GM20431 (cell line): ENCODE data around the gene CABCOCO1.

Source experiments
- in situ Hi-C: fragments of 300-500 bp; cut with MseI, MboI; formaldehyde crosslinking; loops from one replicate; pipeline ENCODE4 v1.15.0; 2020; ENCODE audit warnings: low sequenced_read_pairs; ENCODE audit not compliant: unreplicated experiment

The CABCOCO1 gene

GRCh38 chr10:61804414-61804813 is 141.7 kb downstream of the CABCOCO1 start:
- in situ Hi-C loops = no loop called here

DNA sequence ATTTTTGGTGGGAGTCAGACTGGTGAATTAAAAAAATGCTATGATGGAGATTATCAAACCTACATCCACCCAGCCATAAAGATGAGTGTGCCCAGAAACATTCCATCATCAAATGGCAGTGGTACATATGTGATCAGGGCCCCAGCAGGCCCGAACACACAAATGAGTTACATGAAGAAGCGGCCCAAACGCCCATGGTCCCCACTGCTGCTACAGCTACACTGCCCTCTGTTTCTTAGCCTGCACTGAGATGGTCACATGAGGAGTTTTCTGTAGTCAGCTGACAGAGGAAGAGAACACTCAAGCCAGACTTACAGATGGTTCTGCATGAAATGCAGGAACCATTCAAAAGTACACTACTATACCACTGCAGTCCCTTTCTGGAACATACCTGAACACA is 142.4 kb downstream of the CABCOCO1 start:
- in situ Hi-C loops = no loop called here

DNA sequence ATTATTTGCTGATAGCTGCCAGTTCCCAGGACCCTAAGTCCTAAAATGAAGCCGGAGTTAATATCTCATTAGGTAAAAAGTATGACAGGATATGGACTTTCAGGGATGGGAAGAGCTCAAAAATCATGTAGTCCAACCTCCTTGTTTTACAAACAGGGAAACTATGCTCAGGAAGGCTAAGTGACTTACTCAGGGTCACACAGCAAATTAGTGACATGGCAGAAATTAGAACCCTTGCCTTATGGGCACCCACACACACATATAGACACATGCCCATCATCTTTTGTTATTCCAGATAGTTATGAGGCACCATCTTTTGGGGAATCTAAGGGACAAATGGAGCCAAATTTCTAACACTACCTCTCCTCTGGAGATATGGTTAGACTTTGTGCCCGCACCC is 147.5 kb downstream of the CABCOCO1 start:
- in situ Hi-C loops = no loop called here

DNA sequence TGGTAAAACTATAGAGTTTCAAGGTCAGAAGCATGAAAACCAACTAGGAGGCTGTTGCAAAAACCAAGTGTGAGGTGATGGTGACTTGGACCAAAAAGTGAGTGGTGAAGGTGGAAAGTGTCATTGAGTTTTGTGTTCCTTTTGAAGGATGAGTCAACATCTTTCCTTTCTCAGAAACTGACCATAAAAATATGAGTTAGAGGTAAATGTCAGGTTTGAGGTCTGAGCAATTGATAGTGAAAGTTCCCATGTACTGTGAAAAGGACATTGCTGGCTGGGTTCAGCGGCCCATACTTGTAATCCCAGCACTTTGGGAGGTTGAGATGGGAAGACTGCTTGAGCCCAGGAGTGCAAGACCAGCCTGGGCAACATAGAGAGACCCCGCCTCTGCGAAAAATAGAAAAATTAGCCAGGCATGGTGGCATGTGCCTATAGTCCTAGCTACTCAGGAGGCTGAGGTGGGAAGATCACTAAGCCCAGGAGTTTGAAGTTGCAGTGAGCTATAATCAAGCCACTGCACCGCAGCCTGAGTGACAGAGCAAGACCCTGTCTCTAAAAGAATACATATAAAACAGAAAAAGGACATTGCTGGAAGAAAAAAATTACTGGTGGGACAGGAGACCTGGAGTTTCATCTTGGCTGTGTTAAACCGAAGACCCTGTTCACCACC is 149.5 kb downstream of the CABCOCO1 start:
- in situ Hi-C loops = no loop called here

DNA sequence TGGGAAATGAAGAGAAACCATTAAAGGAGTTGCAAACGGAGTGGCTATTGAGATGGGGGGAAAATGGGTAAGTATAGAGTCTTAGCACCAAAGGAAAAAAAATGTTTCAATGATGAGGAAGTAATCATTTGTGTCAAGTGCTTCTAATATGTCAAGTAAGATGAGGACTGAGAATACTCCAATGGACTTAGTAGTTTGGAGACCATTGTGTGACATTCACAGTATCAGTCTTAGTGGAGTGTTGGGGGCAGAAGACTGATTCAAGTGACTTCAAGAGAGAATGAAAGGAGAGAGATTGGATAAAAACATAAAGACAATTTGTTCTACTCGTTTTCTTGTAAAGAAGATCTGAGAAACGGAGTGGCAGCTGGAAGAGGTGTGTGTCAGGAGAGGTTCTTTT is 150.2 kb downstream of the CABCOCO1 start:
- in situ Hi-C loops = no loop called here

- in situ Hi-C loops = no loop called here
Measured at GRCh38 chr10:61814160-61814559, 151.4 kb downstream of the CABCOCO1 start.

DNA sequence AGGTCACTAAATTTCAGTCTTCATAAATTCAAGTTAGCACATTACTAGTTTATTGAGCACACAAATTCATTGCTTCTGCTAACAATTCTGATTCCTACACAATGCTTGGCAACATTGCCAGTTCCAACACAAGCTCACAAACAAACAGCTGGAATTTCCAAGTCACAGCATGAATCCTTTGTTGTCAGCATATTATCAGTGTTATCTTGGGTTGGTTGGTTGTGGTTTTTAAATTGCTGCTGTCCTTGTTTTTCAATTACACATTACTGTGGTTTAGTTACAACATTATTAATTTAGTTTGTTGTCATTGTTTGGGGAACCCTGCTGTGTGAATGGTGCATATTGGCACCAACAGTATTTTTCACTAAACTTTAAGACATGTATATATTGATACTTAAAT is 152.8 kb downstream of the CABCOCO1 start:
- in situ Hi-C loops = no loop called here
